IPS-NIHi7 (cell line): ENCODE results near the gene PCBP1.
A peak's percentile ranks its signal among the peaks of the same experiment; 100 is the strongest.
"Not testable (repeated sequence)": the region's sequence is repeated elsewhere in the genome, so short reads cannot be mapped to it uniquely, and the experiment has no call there.

Source experiments
- DNase-seq: peaks from one replicate; pipeline ENCODE4 v3.0.0; 2012; ENCODE audit warnings: mixed read lengths; ENCODE audit errors: extremely low spot score

PCBP1 gene

GRCh38 chr2:70098032-70098431, 10.8 kb downstream of the PCBP1 start:
- DNase-seq, result no peak

- DNase-seq, result no peak
Observed at GRCh38 chr2:70099270-70099669, 12.0 kb downstream of the PCBP1 start.

- DNase-seq, result no peak
Observed at GRCh38 chr2:70101174-70101573, 13.9 kb downstream of the PCBP1 start.

GRCh38 chr2:70101686-70102085, 14.4 kb downstream of the PCBP1 start:
- DNase-seq, result not testable (repeated sequence)

- DNase-seq, result not testable (repeated sequence)
Observed at GRCh38 chr2:70102323-70102905, 15.1 kb downstream of the PCBP1 start.

GRCh38 chr2:70103531-70104061, 16.3 kb downstream of the PCBP1 start:
- DNase-seq, result no peak

GRCh38 chr2:70104231-70105111, 17.2 kb downstream of the PCBP1 start:
- peak; percentile 47 for DNase-seq

- DNase-seq, result not testable (repeated sequence)
Observed at GRCh38 chr2:70106138-70106537, 18.9 kb downstream of the PCBP1 start.

- not testable (repeated sequence) for DNase-seq
Observed at GRCh38 chr2:70110397-70110796, 23.1 kb downstream of the PCBP1 start.

GRCh38 chr2:70111752-70112591, 24.7 kb downstream of the PCBP1 start:
- DNase-seq, result no peak

- DNase-seq, result no peak
Observed at GRCh38 chr2:70113359-70114070, 26.2 kb downstream of the PCBP1 start.

- DNase-seq, result no peak
Observed at GRCh38 chr2:70115646-70116442, 28.6 kb downstream of the PCBP1 start.

- DNase-seq, result no peak
Observed at GRCh38 chr2:70116936-70117552, 29.8 kb downstream of the PCBP1 start.

- peak; percentile 65 for DNase-seq
Observed at GRCh38 chr2:70118798-70119454, 31.6 kb downstream of the PCBP1 start.

- no peak for DNase-seq
Observed at GRCh38 chr2:70121627-70122372, 34.5 kb downstream of the PCBP1 start.

- DNase-seq, result no peak
Observed at GRCh38 chr2:70122470-70122869, 35.2 kb downstream of the PCBP1 start.

GRCh38 chr2:70123051-70123828, 36.0 kb downstream of the PCBP1 start:
- peak; percentile 78 for DNase-seq

- DNase-seq, result no peak
Observed at GRCh38 chr2:70123829-70124116, 36.5 kb downstream of the PCBP1 start.
